HepG2 (cell line): ENCODE measurements around the gene QSOX1. TPM values are rescaled to one million over a fixed set of nuclear protein-coding genes. Genes with fewer than 3 reads are reported as not detected.
A peak's percentile ranks its signal among the peaks of the same experiment; 100 is the strongest.

Source experiments
- CAMTA2 ChIP-seq: sonication (generic); formaldehyde crosslinking; IDR thresholded peaks from 2 replicates; pipeline ENCODE4 v1.4.0; 2020; ENCODE audit warnings: mild to moderate bottlenecking, missing genetic modification reagents, borderline replicate concordance
- KAT7 ChIP-seq: IDR thresholded peaks from 2 replicates; pipeline ENCODE4 v1.6.1; 2018; ENCODE audit warnings: borderline replicate concordance, missing compliant biosample characterization
- KDM2A ChIP-seq: sonication (generic); formaldehyde crosslinking; IDR thresholded peaks from 2 replicates; pipeline ENCODE4 v1.4.0; 2020; ENCODE audit warnings: low read depth, missing genetic modification reagents, borderline replicate concordance
- KLF11 ChIP-seq: IDR thresholded peaks from 2 replicates; pipeline ENCODE4 v1.6.1; 2016; ENCODE audit warnings: missing compliant biosample characterization
- NCOA5 ChIP-seq: sonication (generic); formaldehyde crosslinking; IDR thresholded peaks from 2 replicates; pipeline ENCODE4 v1.4.0; 2020; ENCODE audit warnings: missing genetic modification reagents
- PHF8 ChIP-seq: sonication (generic); formaldehyde crosslinking; IDR thresholded peaks from 2 replicates; pipeline ENCODE4 v1.5.0; 2020; ENCODE audit warnings: missing genetic modification reagents
- SOX5 ChIP-seq: IDR thresholded peaks from 2 replicates; pipeline ENCODE4 v1.6.1; 2016; ENCODE audit warnings: borderline replicate concordance
- SRF ChIP-seq: IDR thresholded peaks from 2 replicates; pipeline ENCODE4 v1.6.1; 2011; ENCODE audit warnings: mild to moderate bottlenecking, low read depth, low read length, moderate library complexity
- THYN1 ChIP-seq: sonication (generic); formaldehyde crosslinking; IDR thresholded peaks from 2 replicates; pipeline ENCODE4 v1.8.1; 2023; ENCODE audit warnings: low read depth, mild to moderate bottlenecking, moderate library complexity, missing genetic modification reagents, borderline replicate concordance
- ZBTB20 ChIP-seq: sonication (generic); formaldehyde crosslinking; IDR thresholded peaks from 2 replicates; pipeline ENCODE4 v1.8.1; 2023; ENCODE audit warnings: missing genetic modification reagents, low read depth, mild to moderate bottlenecking, borderline replicate concordance
- ZNF143 ChIP-seq: sonication (generic); formaldehyde crosslinking; IDR thresholded peaks from 2 replicates; pipeline ENCODE4 v1.4.0; 2020; ENCODE audit warnings: missing genetic modification reagents
- ZNF230 ChIP-seq: sonication (generic); formaldehyde crosslinking; IDR thresholded peaks from 2 replicates; pipeline ENCODE4 v1.4.0; 2020; ENCODE audit warnings: mild to moderate bottlenecking, missing genetic modification reagents
- ZNF331 ChIP-seq: sonication (generic); formaldehyde crosslinking; IDR thresholded peaks from 2 replicates; pipeline ENCODE4 v1.4.0; 2020; ENCODE audit warnings: missing genetic modification reagents
- ZNF569 ChIP-seq: sonication (generic); formaldehyde crosslinking; IDR thresholded peaks from 2 replicates; pipeline ENCODE4 v1.5.0; 2020; ENCODE audit warnings: mild to moderate bottlenecking, missing genetic modification reagents, moderate library complexity, borderline replicate concordance
- ZNF607 ChIP-seq: sonication (generic); formaldehyde crosslinking; IDR thresholded peaks from 2 replicates; pipeline ENCODE4 v1.5.1; 2020; ENCODE audit warnings: missing genetic modification reagents, mild to moderate bottlenecking, borderline replicate concordance
- ZNF652 ChIP-seq: IDR thresholded peaks from 2 replicates; pipeline ENCODE4 v1.6.1; 2016; ENCODE audit warnings: low read depth, borderline replicate concordance
- polyA plus RNA-seq, 8 experiments: library from polyadenylated mRNA; depleted of rRNA in 3 of 8; stranded (reverse) in 7 of 8; unstranded in 1 of 8; fragments of >200 nt; fragmentation: Illumina TruSeq in 4 of 8; extraction: Trizol in 4 of 8; gene quantifications; 2 replicates each; pipeline versions ENCODE4 v1.2.1 to v1.2.3, GENCODE V29; 2011 to 2016; ENCODE audit warnings: low read depth in 4 of 8, missing spikeins in 1 of 8, mixed read lengths in 1 of 8; ENCODE audit not compliant: insufficient read depth in 1 of 8
- total RNA-seq, 5 experiments: library from RNA; depleted of rRNA; stranded (reverse); fragments of >200 nt; fragmentation: Illumina TruSeq; extraction: Trizol; gene quantifications; 2 replicates each; pipeline ENCODE4 v1.2.3, GENCODE V29; 2016; ENCODE audit warnings: low read depth in 1 of 5
- TF ChIP-seq, protein P1 (sequence below): sonication (generic); formaldehyde crosslinking; IDR thresholded peaks from 2 replicates; pipeline ENCODE4 v1.4.0; 2020; ENCODE audit warnings: mild to moderate bottlenecking, missing genetic modification reagents
- TF ChIP-seq, protein P2 (sequence below): sonication (generic); formaldehyde crosslinking; IDR thresholded peaks from 2 replicates; pipeline ENCODE4 v1.5.0; 2020; ENCODE audit warnings: mild to moderate bottlenecking, missing genetic modification reagents, borderline replicate concordance
- TF ChIP-seq, protein P3 (sequence below): sonication (generic); formaldehyde crosslinking; IDR thresholded peaks from 2 replicates; pipeline ENCODE4 v1.8.1; 2023; ENCODE audit warnings: mild to moderate bottlenecking, missing genetic modification reagents, borderline replicate concordance
- TF ChIP-seq, protein P4 (sequence below): sonication (generic); formaldehyde crosslinking; IDR thresholded peaks from 2 replicates; pipeline ENCODE4 v1.5.1; 2020; ENCODE audit warnings: missing genetic modification reagents, mild to moderate bottlenecking, borderline replicate concordance
- TF ChIP-seq, protein P5 (sequence below): sonication (generic); formaldehyde crosslinking; IDR thresholded peaks from 2 replicates; pipeline ENCODE4 v1.4.0; 2020; ENCODE audit warnings: missing genetic modification reagents

QSOX1 gene
- total and polyA plus RNA-seq, 2 of the 13 experiments (the other 11 are each of a cell fraction or from before 2014, with no cell fraction given), result 6.8 to 40.2 TPM

DNA sequence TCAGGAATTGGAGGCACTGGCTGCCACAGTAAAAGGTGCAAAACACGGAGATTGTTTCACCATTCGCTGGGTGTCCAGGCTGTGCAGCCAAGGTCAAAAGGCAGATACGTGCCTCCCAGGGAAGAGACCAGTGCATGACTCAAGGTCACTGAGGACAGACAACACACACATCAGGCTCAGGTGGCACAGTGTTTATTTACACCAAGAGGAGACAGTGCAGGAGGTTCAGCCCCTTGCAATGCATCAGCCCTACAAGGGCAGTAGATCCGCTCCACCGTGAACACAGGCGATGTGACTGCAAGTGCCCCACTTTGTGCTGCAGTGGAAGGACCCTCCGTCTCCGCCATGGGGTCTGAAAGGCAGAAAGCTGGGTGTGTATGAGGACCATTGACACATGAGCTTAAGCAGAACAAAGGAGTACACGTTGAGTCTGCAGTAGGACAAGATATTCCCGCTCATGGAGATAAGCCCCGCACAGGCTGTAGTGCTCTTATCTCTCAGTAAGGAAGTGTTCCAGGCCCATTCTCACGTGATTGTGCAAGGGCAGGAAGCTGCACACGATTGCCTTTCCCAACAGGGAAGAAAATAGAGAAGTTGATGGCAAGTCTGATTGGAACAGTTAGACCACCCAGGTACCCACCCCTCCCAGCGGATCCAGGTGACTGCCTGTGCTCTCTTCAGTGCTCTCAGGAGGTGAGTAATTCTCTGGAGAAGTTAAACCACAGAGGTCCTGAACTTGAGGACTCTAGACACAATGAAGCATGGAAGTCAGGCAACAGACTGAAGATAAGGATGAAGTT lies 37.5 kb upstream of the QSOX1 start (continued):
- TF ChIP-seq, protein P1, sequence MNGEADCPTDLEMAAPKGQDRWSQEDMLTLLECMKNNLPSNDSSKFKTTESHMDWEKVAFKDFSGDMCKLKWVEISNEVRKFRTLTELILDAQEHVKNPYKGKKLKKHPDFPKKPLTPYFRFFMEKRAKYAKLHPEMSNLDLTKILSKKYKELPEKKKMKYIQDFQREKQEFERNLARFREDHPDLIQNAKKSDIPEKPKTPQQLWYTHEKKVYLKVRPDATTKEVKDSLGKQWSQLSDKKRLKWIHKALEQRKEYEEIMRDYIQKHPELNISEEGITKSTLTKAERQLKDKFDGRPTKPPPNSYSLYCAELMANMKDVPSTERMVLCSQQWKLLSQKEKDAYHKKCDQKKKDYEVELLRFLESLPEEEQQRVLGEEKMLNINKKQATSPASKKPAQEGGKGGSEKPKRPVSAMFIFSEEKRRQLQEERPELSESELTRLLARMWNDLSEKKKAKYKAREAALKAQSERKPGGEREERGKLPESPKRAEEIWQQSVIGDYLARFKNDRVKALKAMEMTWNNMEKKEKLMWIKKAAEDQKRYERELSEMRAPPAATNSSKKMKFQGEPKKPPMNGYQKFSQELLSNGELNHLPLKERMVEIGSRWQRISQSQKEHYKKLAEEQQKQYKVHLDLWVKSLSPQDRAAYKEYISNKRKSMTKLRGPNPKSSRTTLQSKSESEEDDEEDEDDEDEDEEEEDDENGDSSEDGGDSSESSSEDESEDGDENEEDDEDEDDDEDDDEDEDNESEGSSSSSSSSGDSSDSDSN (CRISPR knock-in tag), result peak; percentile 70
- TF ChIP-seq ZNF569 (CRISPR knock-in tag) (no peak), THYN1 (CRISPR knock-in tag) (no peak), NCOA5 (CRISPR knock-in tag) (no peak), ZNF652 (CRISPR knock-in tag) (0 out of 2 replicates have a peak, but pooled peaks have one; percentile 20), ZNF331 (CRISPR knock-in tag) (peak; percentile 86; the same call in 1 of the 2 replicates), ZNF607 (CRISPR knock-in tag) (peak; percentile 80), KLF11 (no peak), KDM2A (CRISPR knock-in tag) (peak; percentile 79), SRF (peak; percentile 75), ZNF143 (CRISPR knock-in tag) (no peak), KAT7 (CRISPR knock-in tag) (peak; percentile 44; the same call in 1 of the 2 replicates), PHF8 (CRISPR knock-in tag) (no peak), CAMTA2 (CRISPR knock-in tag) (no peak), ZNF230 (CRISPR knock-in tag) (peak; percentile 43; the same call in 1 of the 2 replicates), ZBTB20 (peak; percentile 85), SOX5 (CRISPR knock-in tag) (peak; percentile 87)
- TF ChIP-seq, protein P2, sequence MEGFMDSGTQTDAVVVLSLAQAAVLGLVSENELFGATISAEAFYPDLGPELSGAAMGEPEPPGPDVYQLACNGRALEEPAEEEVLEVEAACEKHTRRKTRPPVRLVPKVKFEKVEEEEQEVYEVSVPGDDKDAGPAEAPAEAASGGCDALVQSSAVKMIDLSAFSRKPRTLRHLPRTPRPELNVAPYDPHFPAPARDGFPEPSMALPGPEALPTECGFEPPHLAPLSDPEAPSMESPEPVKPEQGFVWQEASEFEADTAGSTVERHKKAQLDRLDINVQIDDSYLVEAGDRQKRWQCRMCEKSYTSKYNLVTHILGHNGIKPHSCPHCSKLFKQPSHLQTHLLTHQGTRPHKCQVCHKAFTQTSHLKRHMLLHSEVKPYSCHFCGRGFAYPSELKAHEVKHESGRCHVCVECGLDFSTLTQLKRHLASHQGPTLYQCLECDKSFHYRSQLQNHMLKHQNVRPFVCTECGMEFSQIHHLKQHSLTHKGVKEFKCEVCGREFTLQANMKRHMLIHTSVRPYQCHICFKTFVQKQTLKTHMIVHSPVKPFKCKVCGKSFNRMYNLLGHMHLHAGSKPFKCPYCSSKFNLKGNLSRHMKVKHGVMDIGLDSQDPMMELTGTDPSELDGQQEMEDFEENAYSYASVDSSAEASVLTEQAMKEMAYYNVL (CRISPR knock-in tag), result peak; percentile 68; the same call in 1 of the 2 replicates
- TF ChIP-seq, protein P3, sequence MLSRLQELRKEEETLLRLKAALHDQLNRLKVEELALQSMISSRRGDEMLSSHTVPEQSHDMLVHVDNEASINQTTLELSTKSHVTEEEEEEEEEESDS, result no peak
- TF ChIP-seq, protein P4, sequence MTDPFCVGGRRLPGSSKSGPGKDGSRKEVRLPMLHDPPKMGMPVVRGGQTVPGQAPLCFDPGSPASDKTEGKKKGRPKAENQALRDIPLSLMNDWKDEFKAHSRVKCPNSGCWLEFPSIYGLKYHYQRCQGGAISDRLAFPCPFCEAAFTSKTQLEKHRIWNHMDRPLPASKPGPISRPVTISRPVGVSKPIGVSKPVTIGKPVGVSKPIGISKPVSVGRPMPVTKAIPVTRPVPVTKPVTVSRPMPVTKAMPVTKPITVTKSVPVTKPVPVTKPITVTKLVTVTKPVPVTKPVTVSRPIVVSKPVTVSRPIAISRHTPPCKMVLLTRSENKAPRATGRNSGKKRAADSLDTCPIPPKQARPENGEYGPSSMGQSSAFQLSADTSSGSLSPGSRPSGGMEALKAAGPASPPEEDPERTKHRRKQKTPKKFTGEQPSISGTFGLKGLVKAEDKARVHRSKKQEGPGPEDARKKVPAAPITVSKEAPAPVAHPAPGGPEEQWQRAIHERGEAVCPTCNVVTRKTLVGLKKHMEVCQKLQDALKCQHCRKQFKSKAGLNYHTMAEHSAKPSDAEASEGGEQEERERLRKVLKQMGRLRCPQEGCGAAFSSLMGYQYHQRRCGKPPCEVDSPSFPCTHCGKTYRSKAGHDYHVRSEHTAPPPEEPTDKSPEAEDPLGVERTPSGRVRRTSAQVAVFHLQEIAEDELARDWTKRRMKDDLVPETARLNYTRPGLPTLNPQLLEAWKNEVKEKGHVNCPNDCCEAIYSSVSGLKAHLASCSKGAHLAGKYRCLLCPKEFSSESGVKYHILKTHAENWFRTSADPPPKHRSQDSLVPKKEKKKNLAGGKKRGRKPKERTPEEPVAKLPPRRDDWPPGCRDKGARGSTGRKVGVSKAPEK (CRISPR knock-in tag), result peak; percentile 75; the same call in 1 of the 2 replicates
- TF ChIP-seq, protein P5, sequence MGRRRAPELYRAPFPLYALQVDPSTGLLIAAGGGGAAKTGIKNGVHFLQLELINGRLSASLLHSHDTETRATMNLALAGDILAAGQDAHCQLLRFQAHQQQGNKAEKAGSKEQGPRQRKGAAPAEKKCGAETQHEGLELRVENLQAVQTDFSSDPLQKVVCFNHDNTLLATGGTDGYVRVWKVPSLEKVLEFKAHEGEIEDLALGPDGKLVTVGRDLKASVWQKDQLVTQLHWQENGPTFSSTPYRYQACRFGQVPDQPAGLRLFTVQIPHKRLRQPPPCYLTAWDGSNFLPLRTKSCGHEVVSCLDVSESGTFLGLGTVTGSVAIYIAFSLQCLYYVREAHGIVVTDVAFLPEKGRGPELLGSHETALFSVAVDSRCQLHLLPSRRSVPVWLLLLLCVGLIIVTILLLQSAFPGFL (CRISPR knock-in tag), result no peak
